WTC11 (cell line): ENCODE results near the gene ZGLP1. TPM values are rescaled to one million over a fixed set of nuclear protein-coding genes. Genes with fewer than 3 reads are reported as not detected.

Experiments
- ATAC-seq: fragments of 200-7000 bp; cut with Tn5 transposase; 2 replicates; pipeline ENCODE4 v1.10.0; 2021; ENCODE audit warnings: mild to moderate bottlenecking, moderate library complexity
- CTCF ChIA-PET: fragments of 300-600 bp; sonication (Branson Sonifier 250); formaldehyde crosslinking; loops from one replicate; lab custom pipeline; 2021; ENCODE audit warnings: antibody characterized with exemption; lab: Charles Lee
- POLR2A ChIA-PET: fragments of 350-600 bp; sonication (Branson Sonifier 250); formaldehyde crosslinking; loops from one replicate; lab custom pipeline; 2021; ENCODE audit warnings: antibody characterized with exemption; lab: Charles Lee
- DNase-seq: peaks from one replicate; pipeline ENCODE4 v3.0.0; 2021; ENCODE audit warnings: low spot score
- H3K27ac Mint-ChIP-seq: 2 replicates; pipeline ENCODE4 v1.8.0; 2021; ENCODE audit warnings: mixed read lengths
- H3K27me3 Mint-ChIP-seq: 2 replicates; pipeline ENCODE4 v1.8.0; 2021; ENCODE audit warnings: low read depth, mild to moderate bottlenecking, moderate library complexity, mixed read lengths
- H3K36me3 Mint-ChIP-seq: 2 replicates; pipeline ENCODE4 v1.8.0; 2021; ENCODE audit warnings: mixed read lengths
- H3K4me1 Mint-ChIP-seq: 2 replicates; pipeline ENCODE4 v1.8.0; 2022; ENCODE audit warnings: mixed read lengths
- H3K4me3 Mint-ChIP-seq: 2 replicates; pipeline ENCODE4 v1.8.0; 2021; ENCODE audit warnings: mild to moderate bottlenecking, moderate library complexity, mixed read lengths
- H3K9me3 Mint-ChIP-seq: 2 replicates; pipeline ENCODE4 v1.8.0; 2021; ENCODE audit warnings: mixed read lengths
- ATF1 ChIP-seq: sonication (generic); formaldehyde crosslinking; IDR thresholded peaks from 2 replicates; pipeline ENCODE4 v1.8.1; 2023; ENCODE audit warnings: mild to moderate bottlenecking, moderate library complexity, missing genetic modification reagents
- IRF2 ChIP-seq: sonication (generic); formaldehyde crosslinking; IDR thresholded peaks from 2 replicates; pipeline ENCODE4 v1.8.0; 2022; ENCODE audit warnings: low read depth, missing genetic modification reagents, borderline replicate concordance
- MXD4 ChIP-seq: fragments of 250-450 bp; sonication (Bioruptor Pico); IDR thresholded peaks from 2 replicates; pipeline ENCODE4 v1.8.0; 2021; ENCODE audit warnings: mild to moderate bottlenecking, moderate library complexity, borderline replicate concordance
- NFATC4 ChIP-seq: fragments of 250-450 bp; sonication (Bioruptor Pico); IDR thresholded peaks from 2 replicates; pipeline ENCODE4 v1.9.0; 2021; ENCODE audit warnings: mild to moderate bottlenecking
- NFYB ChIP-seq: sonication (generic); formaldehyde crosslinking; conservative IDR thresholded peaks from 2 replicates; pipeline ENCODE4 v1.8.0; 2022; ENCODE audit warnings: low read depth, missing genetic modification reagents
- SP1 ChIP-seq: sonication (generic); formaldehyde crosslinking; conservative IDR thresholded peaks from 2 replicates; pipeline ENCODE4 v1.8.1; 2022; ENCODE audit warnings: missing genetic modification reagents
- ZNF263 ChIP-seq: sonication (generic); formaldehyde crosslinking; IDR thresholded peaks from 2 replicates; pipeline ENCODE4 v1.8.1; 2022; ENCODE audit warnings: low read depth, mild to moderate bottlenecking, moderate library complexity, missing genetic modification reagents
- ZNF416 ChIP-seq: fragments of 250-450 bp; sonication (Bioruptor Pico); IDR thresholded peaks from 2 replicates; pipeline ENCODE4 v1.9.0; 2021; ENCODE audit warnings: mild to moderate bottlenecking, inconsistent platforms
- total RNA-seq: library from RNA; stranded (reverse); gene quantifications from 3 replicates; pipeline ENCODE4 v1.2.3, GENCODE V29; 2021
- TF ChIP-seq, protein P1 (sequence below): sonication (generic); formaldehyde crosslinking; IDR thresholded peaks from 2 replicates; pipeline ENCODE4 v1.8.1; 2022; ENCODE audit warnings: missing genetic modification reagents, borderline replicate concordance
- TF ChIP-seq, protein P2 (sequence below): sonication (generic); formaldehyde crosslinking; IDR thresholded peaks from 2 replicates; pipeline ENCODE4 v1.8.0; 2022; ENCODE audit warnings: mild to moderate bottlenecking, missing genetic modification reagents
- TF ChIP-seq, protein P3 (sequence below): sonication (generic); formaldehyde crosslinking; IDR thresholded peaks from 2 replicates; pipeline ENCODE4 v1.8.0; 2023; ENCODE audit warnings: missing genetic modification reagents, mild to moderate bottlenecking, borderline replicate concordance
- TF ChIP-seq, protein P4 (sequence below): sonication (generic); formaldehyde crosslinking; IDR thresholded peaks from 2 replicates; pipeline ENCODE4 v1.8.1; 2022; ENCODE audit warnings: mild to moderate bottlenecking, moderate library complexity, missing genetic modification reagents
- TF ChIP-seq, protein P5 (sequence below): sonication (generic); formaldehyde crosslinking; IDR thresholded peaks from 2 replicates; pipeline ENCODE4 v1.8.1; 2023; ENCODE audit warnings: mild to moderate bottlenecking, missing genetic modification reagents, borderline replicate concordance
- TF ChIP-seq, protein P6 (sequence below): fragments of 250-450 bp; sonication (Bioruptor Pico); IDR thresholded peaks from 2 replicates; pipeline ENCODE4 v1.9.0; 2021; ENCODE audit warnings: mild to moderate bottlenecking, borderline replicate concordance

The ZGLP1 gene
- total RNA-seq, 1 experiment from 2014 or later: 5.9 TPM

DNA sequence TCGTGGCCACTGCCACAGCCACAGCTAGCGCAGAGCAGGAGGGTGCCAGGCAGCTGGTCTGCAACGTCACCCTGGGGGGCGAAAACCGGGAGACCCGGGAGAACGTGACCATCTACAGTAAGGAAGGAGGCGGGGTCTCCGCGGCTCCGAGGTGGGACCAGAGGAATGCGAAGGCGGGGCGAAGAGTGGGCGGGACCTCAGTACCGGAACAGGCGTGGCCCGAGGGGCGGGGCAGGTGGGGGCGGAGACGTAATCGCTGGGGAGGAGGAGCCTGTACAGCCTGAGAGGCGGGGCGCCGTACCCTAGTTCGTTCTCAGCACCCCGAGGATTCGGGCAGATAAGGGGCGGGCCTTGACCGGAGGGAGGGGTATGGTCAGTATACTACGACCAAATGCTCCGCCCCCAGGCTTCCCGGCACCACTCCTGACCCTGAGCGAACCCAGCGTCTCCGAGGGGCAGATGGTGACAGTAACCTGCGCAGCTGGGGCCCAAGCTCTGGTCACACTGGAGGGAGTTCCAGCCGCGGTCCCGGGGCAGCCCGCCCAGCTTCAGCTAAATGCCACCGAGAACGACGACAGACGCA is 17.3 kb downstream of the ZGLP1 start:
- POLR2A ChIA-PET: interaction anchor here (0.9 to 1.7 kb wide), 3 partner anchors 24 to 61 kb away, joined by 3 to 5 read pairs (median 5); no protein-coding TSS in a partner anchor
- Mint-ChIP-seq H3K36me3 (no peaks in the 10 kb centered on the region), H3K9me3 (no peaks in the 10 kb centered on the region), H3K4me3 (peak overlapping the region; percentile 82), H3K4me1 (peaks cover 39% of the 10 kb centered on the region), H3K27me3 (peaks cover 98% of the 10 kb centered on the region), H3K27ac (no peak overlapping the region)
- TF ChIP-seq MXD4 (CRISPR knock-in tag) (no peak), NFATC4 (CRISPR knock-in tag) (no peak), NFYB (no peak), IRF2 (CRISPR knock-in tag) (no peak), ZNF416 (CRISPR knock-in tag) (no peak), ATF1 (CRISPR knock-in tag) (no peak), SP1 (CRISPR knock-in tag) (peak; percentile 88)
- TF ChIP-seq, protein P1, sequence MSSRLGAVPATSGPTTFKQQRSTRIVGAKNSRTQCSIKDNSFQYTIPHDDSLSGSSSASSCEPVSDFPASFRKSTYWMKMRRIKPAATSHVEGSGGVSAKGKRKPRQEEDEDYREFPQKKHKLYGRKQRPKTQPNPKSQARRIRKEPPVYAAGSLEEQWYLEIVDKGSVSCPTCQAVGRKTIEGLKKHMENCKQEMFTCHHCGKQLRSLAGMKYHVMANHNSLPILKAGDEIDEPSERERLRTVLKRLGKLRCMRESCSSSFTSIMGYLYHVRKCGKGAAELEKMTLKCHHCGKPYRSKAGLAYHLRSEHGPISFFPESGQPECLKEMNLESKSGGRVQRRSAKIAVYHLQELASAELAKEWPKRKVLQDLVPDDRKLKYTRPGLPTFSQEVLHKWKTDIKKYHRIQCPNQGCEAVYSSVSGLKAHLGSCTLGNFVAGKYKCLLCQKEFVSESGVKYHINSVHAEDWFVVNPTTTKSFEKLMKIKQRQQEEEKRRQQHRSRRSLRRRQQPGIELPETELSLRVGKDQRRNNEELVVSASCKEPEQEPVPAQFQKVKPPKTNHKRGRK (CRISPR knock-in tag): no peak
- TF ChIP-seq, protein P2, sequence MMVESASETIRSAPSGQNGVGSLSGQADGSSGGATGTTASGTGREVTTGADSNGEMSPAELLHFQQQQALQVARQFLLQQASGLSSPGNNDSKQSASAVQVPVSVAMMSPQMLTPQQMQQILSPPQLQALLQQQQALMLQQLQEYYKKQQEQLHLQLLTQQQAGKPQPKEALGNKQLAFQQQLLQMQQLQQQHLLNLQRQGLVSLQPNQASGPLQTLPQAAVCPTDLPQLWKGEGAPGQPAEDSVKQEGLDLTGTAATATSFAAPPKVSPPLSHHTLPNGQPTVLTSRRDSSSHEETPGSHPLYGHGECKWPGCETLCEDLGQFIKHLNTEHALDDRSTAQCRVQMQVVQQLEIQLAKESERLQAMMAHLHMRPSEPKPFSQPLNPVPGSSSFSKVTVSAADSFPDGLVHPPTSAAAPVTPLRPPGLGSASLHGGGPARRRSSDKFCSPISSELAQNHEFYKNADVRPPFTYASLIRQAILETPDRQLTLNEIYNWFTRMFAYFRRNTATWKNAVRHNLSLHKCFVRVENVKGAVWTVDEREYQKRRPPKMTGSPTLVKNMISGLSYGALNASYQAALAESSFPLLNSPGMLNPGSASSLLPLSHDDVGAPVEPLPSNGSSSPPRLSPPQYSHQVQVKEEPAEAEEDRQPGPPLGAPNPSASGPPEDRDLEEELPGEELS (CRISPR knock-in tag): peak; percentile 40; the same call in 1 of the 2 replicates
- TF ChIP-seq, protein P3, sequence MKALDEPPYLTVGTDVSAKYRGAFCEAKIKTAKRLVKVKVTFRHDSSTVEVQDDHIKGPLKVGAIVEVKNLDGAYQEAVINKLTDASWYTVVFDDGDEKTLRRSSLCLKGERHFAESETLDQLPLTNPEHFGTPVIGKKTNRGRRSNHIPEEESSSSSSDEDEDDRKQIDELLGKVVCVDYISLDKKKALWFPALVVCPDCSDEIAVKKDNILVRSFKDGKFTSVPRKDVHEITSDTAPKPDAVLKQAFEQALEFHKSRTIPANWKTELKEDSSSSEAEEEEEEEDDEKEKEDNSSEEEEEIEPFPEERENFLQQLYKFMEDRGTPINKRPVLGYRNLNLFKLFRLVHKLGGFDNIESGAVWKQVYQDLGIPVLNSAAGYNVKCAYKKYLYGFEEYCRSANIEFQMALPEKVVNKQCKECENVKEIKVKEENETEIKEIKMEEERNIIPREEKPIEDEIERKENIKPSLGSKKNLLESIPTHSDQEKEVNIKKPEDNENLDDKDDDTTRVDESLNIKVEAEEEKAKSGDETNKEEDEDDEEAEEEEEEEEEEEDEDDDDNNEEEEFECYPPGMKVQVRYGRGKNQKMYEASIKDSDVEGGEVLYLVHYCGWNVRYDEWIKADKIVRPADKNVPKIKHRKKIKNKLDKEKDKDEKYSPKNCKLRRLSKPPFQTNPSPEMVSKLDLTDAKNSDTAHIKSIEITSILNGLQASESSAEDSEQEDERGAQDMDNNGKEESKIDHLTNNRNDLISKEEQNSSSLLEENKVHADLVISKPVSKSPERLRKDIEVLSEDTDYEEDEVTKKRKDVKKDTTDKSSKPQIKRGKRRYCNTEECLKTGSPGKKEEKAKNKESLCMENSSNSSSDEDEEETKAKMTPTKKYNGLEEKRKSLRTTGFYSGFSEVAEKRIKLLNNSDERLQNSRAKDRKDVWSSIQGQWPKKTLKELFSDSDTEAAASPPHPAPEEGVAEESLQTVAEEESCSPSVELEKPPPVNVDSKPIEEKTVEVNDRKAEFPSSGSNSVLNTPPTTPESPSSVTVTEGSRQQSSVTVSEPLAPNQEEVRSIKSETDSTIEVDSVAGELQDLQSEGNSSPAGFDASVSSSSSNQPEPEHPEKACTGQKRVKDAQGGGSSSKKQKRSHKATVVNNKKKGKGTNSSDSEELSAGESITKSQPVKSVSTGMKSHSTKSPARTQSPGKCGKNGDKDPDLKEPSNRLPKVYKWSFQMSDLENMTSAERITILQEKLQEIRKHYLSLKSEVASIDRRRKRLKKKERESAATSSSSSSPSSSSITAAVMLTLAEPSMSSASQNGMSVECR (CRISPR knock-in tag): no peak
- ATAC-seq: peak; percentile 73
- DNase-seq: peak; percentile 99
- CTCF ChIA-PET: interaction anchor here (0.6 to 9.0 kb wide), 10 partner anchors 16 to 132 kb away, joined by 3 to 180 read pairs (median 6); partner anchors contain the start of genes ICAM1 and PDE4A

DNA sequence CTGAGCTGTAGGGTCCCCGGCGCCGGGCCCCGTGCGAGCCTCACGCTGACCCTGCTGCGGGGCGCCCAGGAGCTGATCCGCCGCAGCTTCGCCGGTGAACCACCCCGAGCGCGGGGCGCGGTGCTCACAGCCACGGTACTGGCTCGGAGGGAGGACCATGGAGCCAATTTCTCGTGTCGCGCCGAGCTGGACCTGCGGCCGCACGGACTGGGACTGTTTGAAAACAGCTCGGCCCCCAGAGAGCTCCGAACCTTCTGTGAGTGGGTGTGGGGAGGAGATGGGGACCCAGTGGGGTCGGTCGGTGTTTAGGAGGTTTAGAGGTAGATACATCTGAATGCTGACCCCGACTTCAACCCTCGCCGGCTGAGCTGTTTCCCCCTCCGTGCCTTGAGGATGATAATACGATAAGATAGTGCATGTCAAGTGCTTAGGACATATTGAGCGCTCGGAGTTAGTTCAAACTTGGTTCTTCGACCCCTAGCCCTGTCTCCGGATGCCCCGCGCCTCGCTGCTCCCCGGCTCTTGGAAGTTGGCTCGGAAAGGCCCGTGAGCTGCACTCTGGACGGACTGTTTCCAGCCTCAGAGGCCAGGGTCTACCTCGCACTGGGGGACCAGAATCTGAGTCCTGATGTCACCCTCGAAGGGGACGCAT is 17.9 kb downstream of the ZGLP1 start:
- POLR2A ChIA-PET: interaction anchor here (1.0 to 1.7 kb wide), 4 partner anchors 21 to 62 kb away, joined by 3 to 8 read pairs (median 5); partner anchors contain the start of gene ICAM1
- Mint-ChIP-seq H3K4me3 (peak overlapping the region; percentile 82), H3K4me1 (peaks cover 38% of the 10 kb centered on the region), H3K27me3 (peaks cover 98% of the 10 kb centered on the region), H3K36me3 (no peaks in the 10 kb centered on the region), H3K9me3 (no peaks in the 10 kb centered on the region), H3K27ac (no peak overlapping the region)
- ATAC-seq (no peak), DNase-seq (no peak)
- TF ChIP-seq, protein P4, sequence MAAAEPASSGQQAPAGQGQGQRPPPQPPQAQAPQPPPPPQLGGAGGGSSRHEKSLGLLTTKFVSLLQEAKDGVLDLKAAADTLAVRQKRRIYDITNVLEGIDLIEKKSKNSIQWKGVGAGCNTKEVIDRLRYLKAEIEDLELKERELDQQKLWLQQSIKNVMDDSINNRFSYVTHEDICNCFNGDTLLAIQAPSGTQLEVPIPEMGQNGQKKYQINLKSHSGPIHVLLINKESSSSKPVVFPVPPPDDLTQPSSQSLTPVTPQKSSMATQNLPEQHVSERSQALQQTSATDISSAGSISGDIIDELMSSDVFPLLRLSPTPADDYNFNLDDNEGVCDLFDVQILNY (CRISPR knock-in tag): no peak
- TF ChIP-seq, protein P5, sequence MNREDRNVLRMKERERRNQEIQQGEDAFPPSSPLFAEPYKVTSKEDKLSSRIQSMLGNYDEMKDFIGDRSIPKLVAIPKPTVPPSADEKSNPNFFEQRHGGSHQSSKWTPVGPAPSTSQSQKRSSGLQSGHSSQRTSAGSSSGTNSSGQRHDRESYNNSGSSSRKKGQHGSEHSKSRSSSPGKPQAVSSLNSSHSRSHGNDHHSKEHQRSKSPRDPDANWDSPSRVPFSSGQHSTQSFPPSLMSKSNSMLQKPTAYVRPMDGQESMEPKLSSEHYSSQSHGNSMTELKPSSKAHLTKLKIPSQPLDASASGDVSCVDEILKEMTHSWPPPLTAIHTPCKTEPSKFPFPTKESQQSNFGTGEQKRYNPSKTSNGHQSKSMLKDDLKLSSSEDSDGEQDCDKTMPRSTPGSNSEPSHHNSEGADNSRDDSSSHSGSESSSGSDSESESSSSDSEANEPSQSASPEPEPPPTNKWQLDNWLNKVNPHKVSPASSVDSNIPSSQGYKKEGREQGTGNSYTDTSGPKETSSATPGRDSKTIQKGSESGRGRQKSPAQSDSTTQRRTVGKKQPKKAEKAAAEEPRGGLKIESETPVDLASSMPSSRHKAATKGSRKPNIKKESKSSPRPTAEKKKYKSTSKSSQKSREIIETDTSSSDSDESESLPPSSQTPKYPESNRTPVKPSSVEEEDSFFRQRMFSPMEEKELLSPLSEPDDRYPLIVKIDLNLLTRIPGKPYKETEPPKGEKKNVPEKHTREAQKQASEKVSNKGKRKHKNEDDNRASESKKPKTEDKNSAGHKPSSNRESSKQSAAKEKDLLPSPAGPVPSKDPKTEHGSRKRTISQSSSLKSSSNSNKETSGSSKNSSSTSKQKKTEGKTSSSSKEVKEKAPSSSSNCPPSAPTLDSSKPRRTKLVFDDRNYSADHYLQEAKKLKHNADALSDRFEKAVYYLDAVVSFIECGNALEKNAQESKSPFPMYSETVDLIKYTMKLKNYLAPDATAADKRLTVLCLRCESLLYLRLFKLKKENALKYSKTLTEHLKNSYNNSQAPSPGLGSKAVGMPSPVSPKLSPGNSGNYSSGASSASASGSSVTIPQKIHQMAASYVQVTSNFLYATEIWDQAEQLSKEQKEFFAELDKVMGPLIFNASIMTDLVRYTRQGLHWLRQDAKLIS (CRISPR knock-in tag): no peak
- TF ChIP-seq, protein P6, sequence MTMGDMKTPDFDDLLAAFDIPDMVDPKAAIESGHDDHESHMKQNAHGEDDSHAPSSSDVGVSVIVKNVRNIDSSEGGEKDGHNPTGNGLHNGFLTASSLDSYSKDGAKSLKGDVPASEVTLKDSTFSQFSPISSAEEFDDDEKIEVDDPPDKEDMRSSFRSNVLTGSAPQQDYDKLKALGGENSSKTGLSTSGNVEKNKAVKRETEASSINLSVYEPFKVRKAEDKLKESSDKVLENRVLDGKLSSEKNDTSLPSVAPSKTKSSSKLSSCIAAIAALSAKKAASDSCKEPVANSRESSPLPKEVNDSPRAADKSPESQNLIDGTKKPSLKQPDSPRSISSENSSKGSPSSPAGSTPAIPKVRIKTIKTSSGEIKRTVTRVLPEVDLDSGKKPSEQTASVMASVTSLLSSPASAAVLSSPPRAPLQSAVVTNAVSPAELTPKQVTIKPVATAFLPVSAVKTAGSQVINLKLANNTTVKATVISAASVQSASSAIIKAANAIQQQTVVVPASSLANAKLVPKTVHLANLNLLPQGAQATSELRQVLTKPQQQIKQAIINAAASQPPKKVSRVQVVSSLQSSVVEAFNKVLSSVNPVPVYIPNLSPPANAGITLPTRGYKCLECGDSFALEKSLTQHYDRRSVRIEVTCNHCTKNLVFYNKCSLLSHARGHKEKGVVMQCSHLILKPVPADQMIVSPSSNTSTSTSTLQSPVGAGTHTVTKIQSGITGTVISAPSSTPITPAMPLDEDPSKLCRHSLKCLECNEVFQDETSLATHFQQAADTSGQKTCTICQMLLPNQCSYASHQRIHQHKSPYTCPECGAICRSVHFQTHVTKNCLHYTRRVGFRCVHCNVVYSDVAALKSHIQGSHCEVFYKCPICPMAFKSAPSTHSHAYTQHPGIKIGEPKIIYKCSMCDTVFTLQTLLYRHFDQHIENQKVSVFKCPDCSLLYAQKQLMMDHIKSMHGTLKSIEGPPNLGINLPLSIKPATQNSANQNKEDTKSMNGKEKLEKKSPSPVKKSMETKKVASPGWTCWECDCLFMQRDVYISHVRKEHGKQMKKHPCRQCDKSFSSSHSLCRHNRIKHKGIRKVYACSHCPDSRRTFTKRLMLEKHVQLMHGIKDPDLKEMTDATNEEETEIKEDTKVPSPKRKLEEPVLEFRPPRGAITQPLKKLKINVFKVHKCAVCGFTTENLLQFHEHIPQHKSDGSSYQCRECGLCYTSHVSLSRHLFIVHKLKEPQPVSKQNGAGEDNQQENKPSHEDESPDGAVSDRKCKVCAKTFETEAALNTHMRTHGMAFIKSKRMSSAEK (CRISPR knock-in tag): no peak
- TF ChIP-seq ZNF263 (CRISPR knock-in tag): peak; percentile 51; the same call in 1 of the 2 replicates
- CTCF ChIA-PET: interaction anchor here (0.6 to 9.0 kb wide), 15 partner anchors 20 to 195 kb away, joined by 3 to 180 read pairs (median 4); partner anchors contain the start of genes CDC37, ICAM1, PDE4A and TYK2
